Thymus (tissue), 11 donors: ENCODE data around the gene ZNF521. TPM values are rescaled to one million over a fixed set of nuclear protein-coding genes. Genes with fewer than 3 reads are reported as not detected.

Experiments
- DNase-seq, 9 donors: peaks; one replicate each; pipeline ENCODE4 v3.0.0-alpha.2; 2013; ENCODE audit warnings: low spot score in 9 of 9, low read depth in 6 of 9, missing footprints in 1 of 9
- H3K27ac ChIP-seq, 2 donors: one replicate each; pipeline ENCODE4 v1.5.1; 2013; ENCODE audit warnings: control low read depth in 1 of 2, low read depth in 1 of 2, low read length in 1 of 2, mild to moderate bottlenecking in 1 of 2, moderate library complexity in 1 of 2
- H3K27me3 ChIP-seq, 2 donors: one replicate each; pipeline ENCODE4 v1.5.1; 2013; ENCODE audit warnings: low read length in 1 of 2; ENCODE audit not compliant: control insufficient read depth in 2 of 2, insufficient read depth in 1 of 2
- H3K36me3 ChIP-seq, 2 donors: one replicate each; pipeline ENCODE4 v1.5.1; 2013; ENCODE audit warnings: low read length in 1 of 2, mild to moderate bottlenecking in 1 of 2, moderate library complexity in 1 of 2; ENCODE audit not compliant: control insufficient read depth in 2 of 2, insufficient read depth in 2 of 2
- H3K4me1 ChIP-seq, 2 donors: one replicate each; pipeline ENCODE4 v1.5.1; 2013; ENCODE audit warnings: low read length in 2 of 2; ENCODE audit not compliant: control insufficient read depth in 2 of 2, insufficient read depth in 2 of 2
- H3K4me3 ChIP-seq, 2 donors: one replicate each; pipeline ENCODE4 v1.5.1; 2013; ENCODE audit warnings: low read length in 2 of 2, control low read depth in 1 of 2, mild to moderate bottlenecking in 1 of 2
- H3K9me3 ChIP-seq, 2 donors: one replicate each; pipeline ENCODE4 v1.5.1; 2013; ENCODE audit warnings: low read length in 1 of 2, mild to moderate bottlenecking in 1 of 2; ENCODE audit not compliant: control insufficient read depth in 2 of 2, insufficient read depth in 1 of 2
- WGBS: extraction: QIAGEN DNeasy Blood & Tissue Kit; methylation state at CpG from one replicate; pipeline ENCODE4 v1.1.7; 2013; 5-methylcytosine and 5-hydroxymethylcytosine counted together
- polyA plus RNA-seq: library from polyadenylated mRNA; stranded (reverse); fragments of 200-250 nt; gene quantifications from one replicate; pipeline ENCODE4 v1.2.3, GENCODE V29; 2013
- total RNA-seq: library from RNA; stranded (reverse); fragments of 120-200 nt; gene quantifications from one replicate; pipeline ENCODE4 v1.2.4, GENCODE V29; 2013
- donor health status: healthy.

ZNF521 gene
- total and polyA plus RNA-seq, 2 donors, result 3.7 to 9.2 TPM

GRCh38 chr18:25223211-25223610, 128.8 kb downstream of the ZNF521 start:
- H3K36me3 ChIP-seq, result no peaks in the 10 kb centered on the region
- no peak overlapping the region for H3K4me3 ChIP-seq
- peak in 2 of 9 donors; percentile 28 to 55 for DNase-seq
- H3K4me1 ChIP-seq, result peaks cover 0 to 6% of the 10 kb centered on the region in 2 donors
- no peaks in the 10 kb centered on the region for H3K9me3 ChIP-seq
- no peak overlapping the region for H3K27ac ChIP-seq
- H3K27me3 ChIP-seq, result no peaks in the 10 kb centered on the region
- WGBS, result 17% methylated on average over 2 of the region's 2 CpGs

DNA sequence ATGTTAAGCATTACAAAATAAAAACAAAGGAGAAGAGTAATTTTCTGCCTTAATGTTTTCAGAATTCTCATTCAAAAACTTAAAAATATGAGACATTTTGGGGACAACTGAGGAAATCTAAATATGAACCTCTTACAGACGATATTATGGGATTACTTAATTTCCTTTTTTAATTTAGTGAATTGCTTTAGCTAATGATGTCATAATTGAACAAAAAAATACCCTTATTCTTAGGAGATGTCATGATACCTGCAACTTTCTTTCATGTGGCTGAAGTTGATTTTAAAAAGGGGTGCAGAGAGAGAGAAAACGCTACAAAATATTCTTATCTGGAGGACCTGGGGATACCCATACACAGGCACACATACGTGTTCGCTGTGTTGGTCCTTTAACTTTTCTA, 129.3 kb downstream of the ZNF521 start:
- no peaks in the 10 kb centered on the region for H3K9me3 ChIP-seq
- H3K4me3 ChIP-seq, result no peak overlapping the region
- DNase-seq, result no peak
- no peaks in the 10 kb centered on the region for H3K36me3 ChIP-seq
- WGBS, result 91% methylated on average over 4 of the region's 4 CpGs
- H3K27ac ChIP-seq, result no peak overlapping the region
- H3K27me3 ChIP-seq, result no peaks in the 10 kb centered on the region
- H3K4me1 ChIP-seq, result peaks cover 0 to 6% of the 10 kb centered on the region in 2 donors

- no peaks in the 10 kb centered on the region for H3K9me3 ChIP-seq
- no peak overlapping the region for H3K27ac ChIP-seq
- 95% methylated on average over 3 of the region's 3 CpGs for WGBS
- no peaks in the 10 kb centered on the region for H3K27me3 ChIP-seq
- no peaks in the 10 kb centered on the region for H3K4me1 ChIP-seq
- no peak overlapping the region for H3K4me3 ChIP-seq
- DNase-seq, result no peak
- H3K36me3 ChIP-seq, result no peaks in the 10 kb centered on the region
Measured at GRCh38 chr18:25210622-25211021, 141.3 kb downstream of the ZNF521 start.

GRCh38 chr18:25192065-25192464, 159.9 kb downstream of the ZNF521 start:
- H3K27ac ChIP-seq, result no peak overlapping the region
- no peaks in the 10 kb centered on the region for H3K4me1 ChIP-seq
- WGBS, result 87% methylated on average over 4 of the region's 4 CpGs
- no peaks in the 10 kb centered on the region for H3K27me3 ChIP-seq
- H3K4me3 ChIP-seq, result no peak overlapping the region
- no peaks in the 10 kb centered on the region for H3K36me3 ChIP-seq
- no peaks in the 10 kb centered on the region for H3K9me3 ChIP-seq
- no peak for DNase-seq

DNA sequence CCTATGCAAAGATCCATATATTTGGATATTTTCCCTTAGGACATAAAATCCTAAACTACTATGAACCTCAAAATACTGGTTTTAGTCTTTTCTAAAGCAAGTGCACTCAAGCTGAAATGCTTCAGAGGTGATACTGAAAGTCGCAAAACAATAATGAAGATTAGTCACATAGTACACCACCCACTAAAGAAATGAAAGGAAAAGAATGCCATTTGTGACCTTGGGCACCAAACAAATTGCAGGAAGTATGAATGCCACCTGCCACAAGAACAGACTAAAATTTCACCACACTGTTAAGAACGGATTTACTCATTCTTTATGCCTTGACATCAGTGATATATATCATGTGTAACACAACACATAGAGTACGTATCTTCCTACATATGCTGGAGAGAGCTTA, 161.5 kb downstream of the ZNF521 start:
- Histone ChIP-seq H3K4me3 (no peak overlapping the region), H3K9me3 (no peaks in the 10 kb centered on the region), H3K27ac (no peak overlapping the region), H3K27me3 (no peaks in the 10 kb centered on the region), H3K36me3 (no peaks in the 10 kb centered on the region), H3K4me1 (no peaks in the 10 kb centered on the region)
- 85% methylated on average over 3 of the region's 3 CpGs for WGBS
- no peak for DNase-seq

- Histone ChIP-seq H3K36me3 (no peaks in the 10 kb centered on the region), H3K4me1 (no peaks in the 10 kb centered on the region), H3K27ac (no peak overlapping the region), H3K4me3 (no peak overlapping the region), H3K9me3 (no peaks in the 10 kb centered on the region), H3K27me3 (no peaks in the 10 kb centered on the region)
- 96% methylated on average over 7 of the region's 7 CpGs for WGBS
- DNase-seq, result no peak
Measured at GRCh38 chr18:25189391-25190185, 162.4 kb downstream of the ZNF521 start.

DNA sequence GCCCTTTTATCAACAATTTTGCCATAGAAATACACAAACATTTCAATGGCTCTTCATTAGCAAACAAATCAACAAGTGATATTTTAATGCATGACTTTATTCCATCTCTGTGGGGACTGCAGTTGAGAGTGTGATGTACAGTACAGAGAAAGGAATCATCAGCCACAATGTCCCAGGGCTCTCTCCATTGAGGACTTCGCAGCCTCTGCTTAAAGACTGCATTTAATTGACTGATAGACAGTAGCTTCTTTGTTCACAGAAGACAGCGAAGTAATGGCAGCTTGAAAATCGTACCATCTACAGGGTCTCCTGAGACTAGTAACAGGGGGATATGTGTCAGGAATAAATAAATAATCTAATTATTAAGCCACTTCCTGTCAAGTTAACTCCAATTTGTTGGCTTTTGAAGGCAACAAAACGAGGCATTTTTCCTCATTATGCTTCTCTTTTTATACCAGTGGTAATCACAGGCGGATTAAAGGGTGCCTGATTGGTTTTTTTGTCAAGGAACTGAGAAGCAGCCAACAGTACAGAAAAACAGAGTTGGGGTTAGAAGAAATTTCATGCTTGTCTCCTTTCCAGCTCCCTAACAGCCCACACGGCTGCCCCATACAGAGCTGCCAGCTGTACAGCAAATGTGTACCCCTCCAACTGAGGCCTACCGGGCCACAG, 164.3 kb downstream of the ZNF521 start:
- DNase-seq, result no peak
- no peaks in the 10 kb centered on the region for H3K36me3 ChIP-seq
- H3K27ac ChIP-seq, result no peak overlapping the region
- H3K27me3 ChIP-seq, result no peaks in the 10 kb centered on the region
- WGBS, result 97% methylated on average over 7 of the region's 7 CpGs
- no peaks in the 10 kb centered on the region for H3K4me1 ChIP-seq
- no peaks in the 10 kb centered on the region for H3K9me3 ChIP-seq
- H3K4me3 ChIP-seq, result no peak overlapping the region

DNA sequence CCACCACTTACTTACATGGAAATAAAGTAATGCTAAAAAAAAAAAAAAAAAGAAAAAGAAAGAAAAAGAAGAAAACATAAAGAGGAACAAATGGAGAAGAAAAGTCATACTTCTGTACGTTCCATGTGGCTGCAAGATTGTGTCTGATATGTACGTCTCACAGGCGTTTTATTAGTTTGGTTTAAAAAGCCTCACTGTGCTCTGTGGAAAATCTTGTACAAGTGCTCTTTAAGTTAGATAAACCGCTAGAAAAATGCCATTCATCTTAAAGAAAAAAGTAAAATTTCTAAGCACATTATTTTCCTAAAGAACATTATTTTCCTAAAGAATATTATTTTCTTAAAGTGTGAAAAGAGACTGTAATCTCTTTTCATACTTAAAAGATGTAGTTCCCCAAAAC, 165.1 kb downstream of the ZNF521 start:
- 97% methylated on average over 4 of the region's 4 CpGs for WGBS

DNA sequence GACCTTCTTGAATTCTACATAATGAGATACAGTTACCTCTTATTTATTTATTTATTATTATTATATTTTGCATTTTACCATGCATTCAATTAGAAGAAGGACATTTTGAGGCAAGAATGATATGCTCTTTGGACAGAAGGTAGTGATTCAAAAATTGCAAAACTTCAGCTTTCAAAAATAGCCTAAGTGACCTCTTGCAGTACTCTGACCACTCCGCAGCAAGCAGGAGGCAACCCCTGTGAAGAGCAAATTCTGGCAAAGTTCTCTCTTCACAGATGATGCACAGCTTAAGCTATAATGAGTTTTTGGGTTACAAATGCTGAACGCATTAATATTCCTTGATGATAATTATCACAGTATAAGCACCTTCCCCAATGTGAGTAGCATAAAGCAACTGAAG, 170.0 kb downstream of the ZNF521 start:
- no peaks in the 10 kb centered on the region for H3K9me3 ChIP-seq
- H3K4me3 ChIP-seq, result no peak overlapping the region
- no peak for DNase-seq
- H3K36me3 ChIP-seq, result no peaks in the 10 kb centered on the region
- H3K4me1 ChIP-seq, result no peaks in the 10 kb centered on the region
- no peak overlapping the region for H3K27ac ChIP-seq
- 98% methylated on average over 2 of the region's 2 CpGs for WGBS
- no peaks in the 10 kb centered on the region for H3K27me3 ChIP-seq

More for the DNA sequence above, 165.1 kb downstream of the ZNF521 start:
- H3K27ac ChIP-seq, result no peak overlapping the region
- no peaks in the 10 kb centered on the region for H3K9me3 ChIP-seq
- no peaks in the 10 kb centered on the region for H3K36me3 ChIP-seq
- no peaks in the 10 kb centered on the region for H3K27me3 ChIP-seq
- no peak for DNase-seq
- H3K4me3 ChIP-seq, result no peak overlapping the region
- H3K4me1 ChIP-seq, result no peaks in the 10 kb centered on the region
